GM23338 (cell line): ENCODE results near the gene SLC22A4.

Experiments used
- CREB1 ChIP-seq: fragments of 250-450 bp; sonication (Bioruptor Pico); IDR thresholded peaks from 2 replicates; pipeline ENCODE4 v1.5.0; 2020; ENCODE audit warnings: low read depth, mild to moderate bottlenecking, moderate library complexity
- ETS1 ChIP-seq: IDR thresholded peaks from 2 replicates; pipeline ENCODE4 v1.6.1; 2016; ENCODE audit warnings: antibody characterized with exemption
- EZH2 ChIP-seq: fragments of 200-600 bp; sonication (generic); IDR thresholded peaks from one replicate; pipeline ENCODE4 v1.8.0; 2017; ENCODE audit warnings: antibody characterized with exemption, mild to moderate bottlenecking, low read depth; ENCODE audit not compliant: unreplicated experiment
- EZH2phosphoT487 ChIP-seq: fragments of 200-600 bp; sonication (generic); IDR thresholded peaks from one replicate; pipeline ENCODE4 v1.8.1; 2018; ENCODE audit warnings: antibody characterized with exemption; ENCODE audit not compliant: unreplicated experiment
- JUNB ChIP-seq: IDR thresholded peaks from one replicate; pipeline ENCODE4 v1.6.1; 2016; ENCODE audit warnings: antibody characterized with exemption; ENCODE audit not compliant: unreplicated experiment
- NANOG ChIP-seq: IDR thresholded peaks from 2 replicates; pipeline ENCODE4 v1.6.1; 2016; ENCODE audit warnings: antibody characterized with exemption, borderline replicate concordance
- POLR2AphosphoS5 ChIP-seq: IDR thresholded peaks from 2 replicates; pipeline ENCODE4 v1.6.1; 2016; ENCODE audit warnings: antibody characterized with exemption, low read depth
- REST ChIP-seq: IDR thresholded peaks from one replicate; pipeline ENCODE4 v1.6.1; 2018; ENCODE audit warnings: antibody characterized with exemption; ENCODE audit not compliant: unreplicated experiment
- STAT1 ChIP-seq: IDR thresholded peaks from one replicate; pipeline ENCODE4 v1.6.1; 2016; ENCODE audit warnings: antibody characterized with exemption; ENCODE audit not compliant: unreplicated experiment
- ZNF114 ChIP-seq: fragments of 250-450 bp; sonication (Bioruptor Pico); IDR thresholded peaks from 2 replicates; pipeline ENCODE4 v1.5.0; 2020; ENCODE audit warnings: mild to moderate bottlenecking, moderate library complexity
- ZNF331 ChIP-seq: fragments of 250-450 bp; sonication (Bioruptor Pico); IDR thresholded peaks from 2 replicates; pipeline ENCODE4 v1.5.0; 2020; ENCODE audit warnings: low read depth, mild to moderate bottlenecking, moderate library complexity
- TF ChIP-seq, protein P1 (sequence below), 2 experiments: fragments of 200-600 bp in 1 of 2; sonication (generic) in 1 of 2; conservative IDR thresholded peaks; 2 replicates each; pipeline versions ENCODE4 v1.5.1 to v1.6.1; 2016 to 2017; ENCODE audit warnings: antibody characterized with exemption in 2 of 2, low read depth in 2 of 2, mild to moderate bottlenecking in 2 of 2, moderate library complexity in 1 of 2
- TF ChIP-seq, protein P2 (sequence below): fragments of 250-450 bp; sonication (Bioruptor Pico); IDR thresholded peaks from 2 replicates; pipeline ENCODE4 v1.5.0; 2020; ENCODE audit warnings: mild to moderate bottlenecking, moderate library complexity

- TF ChIP-seq, protein P1, sequence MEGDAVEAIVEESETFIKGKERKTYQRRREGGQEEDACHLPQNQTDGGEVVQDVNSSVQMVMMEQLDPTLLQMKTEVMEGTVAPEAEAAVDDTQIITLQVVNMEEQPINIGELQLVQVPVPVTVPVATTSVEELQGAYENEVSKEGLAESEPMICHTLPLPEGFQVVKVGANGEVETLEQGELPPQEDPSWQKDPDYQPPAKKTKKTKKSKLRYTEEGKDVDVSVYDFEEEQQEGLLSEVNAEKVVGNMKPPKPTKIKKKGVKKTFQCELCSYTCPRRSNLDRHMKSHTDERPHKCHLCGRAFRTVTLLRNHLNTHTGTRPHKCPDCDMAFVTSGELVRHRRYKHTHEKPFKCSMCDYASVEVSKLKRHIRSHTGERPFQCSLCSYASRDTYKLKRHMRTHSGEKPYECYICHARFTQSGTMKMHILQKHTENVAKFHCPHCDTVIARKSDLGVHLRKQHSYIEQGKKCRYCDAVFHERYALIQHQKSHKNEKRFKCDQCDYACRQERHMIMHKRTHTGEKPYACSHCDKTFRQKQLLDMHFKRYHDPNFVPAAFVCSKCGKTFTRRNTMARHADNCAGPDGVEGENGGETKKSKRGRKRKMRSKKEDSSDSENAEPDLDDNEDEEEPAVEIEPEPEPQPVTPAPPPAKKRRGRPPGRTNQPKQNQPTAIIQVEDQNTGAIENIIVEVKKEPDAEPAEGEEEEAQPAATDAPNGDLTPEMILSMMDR (conservative IDR thresholded peaks at IDR 0.05; ENCODE audit: low read depth in 2 of 2): no peak
- TF ChIP-seq POLR2AphosphoS5: no peak
- no peak for TF ChIP-seq EZH2
- TF ChIP-seq EZH2phosphoT487: no peak
- no peak for TF ChIP-seq JUNB
- TF ChIP-seq REST: no peak
- no peak for TF ChIP-seq ZNF114 (CRISPR knock-in tag)
- TF ChIP-seq ETS1: no peak
- no peak for TF ChIP-seq CREB1 (CRISPR knock-in tag)
- no peak for TF ChIP-seq NANOG
- TF ChIP-seq ZNF331 (CRISPR knock-in tag): no peak
- TF ChIP-seq STAT1: no peak
- TF ChIP-seq, protein P2, sequence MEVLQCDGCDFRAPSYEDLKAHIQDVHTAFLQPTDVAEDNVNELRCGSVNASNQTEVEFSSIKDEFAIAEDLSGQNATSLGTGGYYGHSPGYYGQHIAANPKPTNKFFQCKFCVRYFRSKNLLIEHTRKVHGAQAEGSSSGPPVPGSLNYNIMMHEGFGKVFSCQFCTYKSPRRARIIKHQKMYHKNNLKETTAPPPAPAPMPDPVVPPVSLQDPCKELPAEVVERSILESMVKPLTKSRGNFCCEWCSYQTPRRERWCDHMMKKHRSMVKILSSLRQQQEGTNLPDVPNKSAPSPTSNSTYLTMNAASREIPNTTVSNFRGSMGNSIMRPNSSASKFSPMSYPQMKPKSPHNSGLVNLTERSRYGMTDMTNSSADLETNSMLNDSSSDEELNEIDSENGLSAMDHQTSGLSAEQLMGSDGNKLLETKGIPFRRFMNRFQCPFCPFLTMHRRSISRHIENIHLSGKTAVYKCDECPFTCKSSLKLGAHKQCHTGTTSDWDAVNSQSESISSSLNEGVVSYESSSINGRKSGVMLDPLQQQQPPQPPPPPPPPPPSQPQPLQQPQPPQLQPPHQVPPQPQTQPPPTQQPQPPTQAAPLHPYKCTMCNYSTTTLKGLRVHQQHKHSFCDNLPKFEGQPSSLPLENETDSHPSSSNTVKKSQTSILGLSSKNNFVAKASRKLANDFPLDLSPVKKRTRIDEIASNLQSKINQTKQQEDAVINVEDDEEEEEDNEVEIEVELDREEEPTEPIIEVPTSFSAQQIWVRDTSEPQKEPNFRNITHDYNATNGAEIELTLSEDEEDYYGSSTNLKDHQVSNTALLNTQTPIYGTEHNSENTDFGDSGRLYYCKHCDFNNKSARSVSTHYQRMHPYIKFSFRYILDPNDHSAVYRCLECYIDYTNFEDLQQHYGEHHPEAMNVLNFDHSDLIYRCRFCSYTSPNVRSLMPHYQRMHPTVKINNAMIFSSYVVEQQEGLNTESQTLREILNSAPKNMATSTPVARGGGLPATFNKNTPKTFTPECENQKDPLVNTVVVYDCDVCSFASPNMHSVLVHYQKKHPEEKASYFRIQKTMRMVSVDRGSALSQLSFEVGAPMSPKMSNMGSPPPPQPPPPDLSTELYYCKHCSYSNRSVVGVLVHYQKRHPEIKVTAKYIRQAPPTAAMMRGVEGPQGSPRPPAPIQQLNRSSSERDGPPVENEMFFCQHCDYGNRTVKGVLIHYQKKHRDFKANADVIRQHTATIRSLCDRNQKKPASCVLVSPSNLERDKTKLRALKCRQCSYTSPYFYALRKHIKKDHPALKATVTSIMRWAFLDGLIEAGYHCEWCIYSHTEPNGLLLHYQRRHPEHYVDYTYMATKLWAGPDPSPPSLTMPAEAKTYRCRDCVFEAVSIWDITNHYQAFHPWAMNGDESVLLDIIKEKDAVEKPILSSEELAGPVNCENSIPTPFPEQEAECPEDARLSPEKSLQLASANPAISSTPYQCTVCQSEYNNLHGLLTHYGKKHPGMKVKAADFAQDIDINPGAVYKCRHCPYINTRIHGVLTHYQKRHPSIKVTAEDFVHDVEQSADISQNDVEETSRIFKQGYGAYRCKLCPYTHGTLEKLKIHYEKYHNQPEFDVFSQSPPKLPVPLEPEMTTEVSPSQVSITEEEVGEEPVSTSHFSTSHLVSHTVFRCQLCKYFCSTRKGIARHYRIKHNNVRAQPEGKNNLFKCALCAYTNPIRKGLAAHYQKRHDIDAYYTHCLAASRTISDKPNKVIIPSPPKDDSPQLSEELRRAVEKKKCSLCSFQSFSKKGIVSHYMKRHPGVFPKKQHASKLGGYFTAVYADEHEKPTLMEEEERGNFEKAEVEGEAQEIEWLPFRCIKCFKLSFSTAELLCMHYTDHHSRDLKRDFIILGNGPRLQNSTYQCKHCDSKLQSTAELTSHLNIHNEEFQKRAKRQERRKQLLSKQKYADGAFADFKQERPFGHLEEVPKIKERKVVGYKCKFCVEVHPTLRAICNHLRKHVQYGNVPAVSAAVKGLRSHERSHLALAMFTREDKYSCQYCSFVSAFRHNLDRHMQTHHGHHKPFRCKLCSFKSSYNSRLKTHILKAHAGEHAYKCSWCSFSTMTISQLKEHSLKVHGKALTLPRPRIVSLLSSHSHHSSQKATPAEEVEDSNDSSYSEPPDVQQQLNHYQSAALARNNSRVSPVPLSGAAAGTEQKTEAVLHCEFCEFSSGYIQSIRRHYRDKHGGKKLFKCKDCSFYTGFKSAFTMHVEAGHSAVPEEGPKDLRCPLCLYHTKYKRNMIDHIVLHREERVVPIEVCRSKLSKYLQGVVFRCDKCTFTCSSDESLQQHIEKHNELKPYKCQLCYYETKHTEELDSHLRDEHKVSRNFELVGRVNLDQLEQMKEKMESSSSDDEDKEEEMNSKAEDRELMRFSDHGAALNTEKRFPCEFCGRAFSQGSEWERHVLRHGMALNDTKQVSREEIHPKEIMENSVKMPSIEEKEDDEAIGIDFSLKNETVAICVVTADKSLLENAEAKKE (CRISPR knock-in tag): no peak
Observed at GRCh38 chr5:132295505-132296411, 1.6 kb downstream of the SLC22A4 start.
